NCI-H2227 treated with DMSO at 0.1 percent for 48 hours (cell line): ENCODE data around the gene SIRPD.
"Not testable (repeated sequence)": the region's sequence is repeated elsewhere in the genome, so short reads cannot be mapped to it uniquely, and the experiment has no call there.

ENCODE experiments used
- DNase-seq: peaks from one replicate; lab custom pipeline; 2025; lab: John Stamatoyannopoulos, UW

SIRPD gene

GRCh38 chr20:1537731-1538058, 19.8 kb downstream of the SIRPD start:
- no peak for DNase-seq

- DNase-seq, result no peak
Observed at GRCh38 chr20:1536893-1537730, 20.4 kb downstream of the SIRPD start.

GRCh38 chr20:1535420-1536175, 21.9 kb downstream of the SIRPD start:
- no peak for DNase-seq

GRCh38 chr20:1534526-1534925, 23.0 kb downstream of the SIRPD start:
- no peak for DNase-seq

GRCh38 chr20:1533059-1533458, 24.4 kb downstream of the SIRPD start:
- DNase-seq, result no peak

- DNase-seq, result no peak
Observed at GRCh38 chr20:1528811-1529210, 28.7 kb downstream of the SIRPD start.

DNA sequence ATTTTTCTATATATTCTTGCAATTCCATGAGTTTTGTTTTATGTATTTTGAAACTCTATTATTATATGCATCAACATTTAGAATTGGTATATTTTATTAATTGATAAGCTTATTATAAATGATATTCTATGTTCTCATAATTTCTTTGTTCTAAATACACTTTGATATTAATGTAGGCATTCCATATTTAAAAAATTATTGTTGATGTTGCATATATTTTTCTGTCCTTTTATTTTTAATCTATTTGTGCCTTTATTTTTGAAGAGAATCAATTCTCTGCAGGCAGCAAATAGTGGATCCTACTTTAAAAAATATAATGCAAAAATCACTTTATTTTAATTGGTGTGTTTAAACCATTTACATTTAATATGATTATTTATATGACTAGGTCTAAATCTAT, 29.6 kb downstream of the SIRPD start:
- DNase-seq, result no peak

GRCh38 chr20:1526896-1527295, 30.6 kb downstream of the SIRPD start:
- no peak for DNase-seq

DNA sequence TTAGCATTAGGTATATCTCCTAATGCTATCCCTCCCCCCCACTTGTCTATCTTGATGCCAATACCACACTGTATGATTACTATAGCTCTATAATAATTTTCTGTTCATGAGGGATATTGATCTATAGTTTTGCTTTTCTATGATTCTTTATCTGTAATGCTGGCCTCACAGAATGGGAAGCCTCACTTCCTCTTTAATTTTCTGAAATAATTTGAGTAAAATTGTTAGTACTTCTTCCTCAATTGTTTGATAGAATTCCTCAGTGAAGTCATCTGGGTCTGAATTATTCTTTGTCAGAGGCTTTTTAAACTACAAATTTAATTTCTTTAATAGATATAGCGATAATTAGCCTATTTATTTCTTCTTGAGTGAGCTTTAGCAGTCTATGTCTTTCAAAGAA, 31.2 kb downstream of the SIRPD start:
- DNase-seq, result no peak

GRCh38 chr20:1524004-1524403, 33.5 kb downstream of the SIRPD start:
- DNase-seq, result no peak

GRCh38 chr20:1517010-1517409, 40.5 kb downstream of the SIRPD start:
- no peak for DNase-seq

GRCh38 chr20:1513801-1514200, 43.7 kb downstream of the SIRPD start:
- DNase-seq, result no peak

DNA sequence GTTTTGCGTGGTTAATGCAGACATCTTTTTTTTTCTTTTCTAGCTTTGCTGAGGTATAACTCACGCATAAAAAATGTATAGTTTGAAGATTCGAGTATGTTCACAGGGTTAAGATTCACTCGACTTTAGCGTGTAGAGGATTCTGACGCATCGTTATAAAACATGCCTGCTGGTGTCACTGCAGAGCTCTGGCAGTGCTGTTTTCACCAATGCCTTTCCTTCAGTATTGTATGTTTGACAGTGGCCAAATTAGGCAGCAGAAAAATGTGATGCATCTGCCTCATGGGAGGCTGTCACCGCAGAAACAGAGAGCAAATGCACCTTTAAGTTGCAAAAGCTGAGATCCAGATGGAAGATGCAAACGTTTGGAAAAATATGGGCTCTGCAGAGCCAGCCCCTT, 48.3 kb downstream of the SIRPD start:
- DNase-seq, result no peak

- no peak for DNase-seq
Observed at GRCh38 chr20:1508574-1508973, 48.9 kb downstream of the SIRPD start.

GRCh38 chr20:1507276-1507675, 50.2 kb downstream of the SIRPD start:
- no peak for DNase-seq

DNA sequence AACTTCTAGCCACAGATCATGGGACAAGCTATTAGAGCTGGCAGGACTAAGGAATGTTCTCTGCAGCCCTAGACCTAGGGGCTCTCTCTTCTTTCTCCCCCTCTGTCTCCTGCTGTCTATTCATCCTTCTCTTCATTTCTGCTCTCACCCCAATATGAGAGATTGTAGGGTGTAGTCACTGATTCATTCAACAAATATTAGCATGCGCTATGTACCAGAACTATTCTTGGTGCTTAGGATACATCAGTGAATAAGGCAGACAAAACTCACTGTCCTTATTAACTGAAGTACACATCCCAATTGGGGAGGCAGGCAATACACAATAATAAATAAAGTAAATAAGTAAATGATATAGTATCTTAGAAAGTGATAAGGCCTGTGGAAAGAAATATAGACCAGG, 51.6 kb downstream of the SIRPD start:
- DNase-seq, result no peak

DNA sequence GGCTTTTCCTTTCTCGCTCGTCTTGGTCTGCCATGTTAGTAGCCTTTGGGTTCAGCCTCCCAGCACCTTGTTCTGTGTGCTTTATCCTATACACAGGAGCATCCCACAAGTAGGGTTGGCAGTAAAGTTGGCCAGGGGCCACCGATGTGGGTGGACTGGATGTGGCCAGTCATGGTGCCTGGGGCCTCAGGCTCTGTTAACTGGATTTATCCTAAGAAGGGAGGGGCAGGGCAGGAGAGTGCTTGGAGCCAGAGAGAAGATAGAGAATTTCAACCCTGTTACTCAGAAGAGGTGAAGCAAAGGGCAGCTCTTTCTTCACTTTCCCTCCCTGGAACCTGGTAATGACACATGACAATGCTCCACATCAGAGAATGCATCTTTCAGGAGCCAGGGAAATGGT, 52.1 kb downstream of the SIRPD start:
- DNase-seq, result no peak

GRCh38 chr20:1503564-1504227, 53.8 kb downstream of the SIRPD start:
- peak; percentile 84 for DNase-seq

DNA sequence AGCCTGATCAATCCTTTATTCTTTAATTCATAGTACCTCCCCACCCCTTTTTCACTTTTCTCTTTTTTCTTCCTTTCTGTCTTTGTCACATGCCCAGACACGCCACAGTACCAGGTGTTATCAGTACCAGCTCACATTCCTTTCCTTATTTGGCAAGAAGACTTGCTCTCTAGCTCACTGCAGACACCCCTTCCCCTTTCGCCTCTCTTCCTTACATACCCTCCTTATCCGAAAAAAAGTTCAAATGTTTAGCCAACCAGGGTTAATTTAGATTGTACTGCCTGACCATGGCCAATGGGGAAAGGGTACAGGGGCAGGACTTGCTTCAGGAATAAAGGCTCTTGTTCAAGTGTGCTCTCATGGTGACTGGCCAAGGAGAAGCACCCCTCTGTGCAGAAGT, 57.0 kb downstream of the SIRPD start:
- DNase-seq, result no peak

- no peak for DNase-seq
Observed at GRCh38 chr20:1499528-1500420, 57.7 kb downstream of the SIRPD start.

DNA sequence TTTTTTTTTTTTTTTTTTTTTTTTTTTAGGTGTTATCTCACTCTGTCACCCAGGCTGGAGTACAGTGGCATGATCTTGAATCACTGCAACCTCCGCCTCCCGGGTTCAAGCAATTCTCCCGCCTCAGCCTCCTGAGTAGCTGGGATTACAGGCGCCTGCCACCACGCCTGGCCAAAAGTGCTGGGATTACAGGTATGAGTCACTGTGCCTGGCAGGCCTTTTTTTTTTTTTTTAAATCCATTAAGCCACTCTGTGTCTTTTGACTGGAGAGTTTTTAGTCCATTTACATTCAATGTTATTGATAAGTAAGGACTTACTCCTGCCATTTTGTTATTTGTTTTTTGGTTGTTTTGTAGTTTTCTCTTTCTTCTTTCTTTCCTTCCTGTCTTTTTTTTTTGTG, 60.1 kb downstream of the SIRPD start:
- not testable (repeated sequence) for DNase-seq

- DNase-seq, result no peak
Observed at GRCh38 chr20:1496930-1497329, 60.6 kb downstream of the SIRPD start.
